Right lobe of liver (tissue), 6 donors: ENCODE measurements around the gene MNT. TPM values are rescaled to one million over a fixed set of nuclear protein-coding genes. Genes with fewer than 3 reads are reported as not detected.

Experiments used
- ATAC-seq, 4 donors: fragments of 200-7000 bp; cut with Tn5 transposase; one replicate each; pipeline ENCODE4 v1.9.1; 2020; ENCODE audit warnings: mild to moderate bottlenecking in 4 of 4, moderate library complexity in 4 of 4
- DNase-seq, 3 donors: peaks; one replicate each; pipeline ENCODE4 v3.0.0-alpha.2; 2020
- H3K27ac ChIP-seq, 3 donors: fragments of 200-600 bp; one replicate each; pipeline ENCODE4 v1.8.0; 2022
- H3K27me3 ChIP-seq, 2 donors: fragments of 200-600 bp; one replicate each; pipeline ENCODE4 v1.8.0; 2022
- H3K36me3 ChIP-seq, 4 donors: fragments of 200-600 bp; sonication (generic) in 1 of 4; one replicate each; pipeline versions ENCODE4 v1.5.1 to v1.8.0; 2017 to 2022; ENCODE audit warnings: control low read depth in 1 of 4
- H3K4me1 ChIP-seq, 4 donors: fragments of 200-600 bp; sonication (generic) in 1 of 4; one replicate each; pipeline versions ENCODE4 v1.5.1 to v1.8.0; 2017 to 2022; ENCODE audit warnings: control low read depth in 1 of 4
- H3K4me3 ChIP-seq, 3 donors: fragments of 200-600 bp; one replicate each; pipeline ENCODE4 v1.8.0; 2022
- H3K9me3 ChIP-seq, 4 donors: fragments of 200-600 bp; sonication (generic) in 1 of 4; one replicate each; pipeline versions ENCODE4 v1.5.1 to v1.8.0; 2017 to 2022; ENCODE audit warnings: control low read depth in 1 of 4
- POLR2A ChIP-seq: fragments of 450-650 bp; IDR thresholded peaks from one replicate; pipeline ENCODE4 v1.6.1; 2017; ENCODE audit warnings: antibody characterized with exemption, mild to moderate bottlenecking
- WGBS: methylation state at CpG from one replicate; pipeline ENCODE4 v1.1.6; 2018; ENCODE audit warnings: low coverage, low lambda C conversion rate; ENCODE audit not compliant: insufficient coverage; ENCODE audit errors: missing lambda C conversion rate; 5-methylcytosine and 5-hydroxymethylcytosine counted together
- intact Hi-C, 2 donors: fragments of 100-400 bp; cut with DNase I; formaldehyde crosslinking; loops; one replicate each; pipeline versions ENCODE4 v1.11.2 to v1.14.1; 2022
- total RNA-seq, 6 experiments: library from RNA; depleted of rRNA in 2 of 6; stranded (reverse); fragments of >200 nt in 2 of 6; fragmentation: NEBNext Ultra II Directional in 3 of 6; extraction: Animal tissue kit (Norgen Biotek cat#: 25700) in 3 of 6; gene quantifications; one replicate each; pipeline versions ENCODE4 v1.1.0 to v1.2.4, GENCODE V29; 2016 to 2023
- TF ChIP-seq, protein P1 (sequence below), 4 donors: fragments of 200-600 bp in 3 of 4; fragments of 450-650 bp in 1 of 4; IDR thresholded peaks; one replicate each; pipeline versions ENCODE4 v1.5.1 to v1.8.0; 2016 to 2022; ENCODE audit warnings: antibody characterized with exemption in 4 of 4, mild to moderate bottlenecking in 2 of 4
- donor health status: DM: no; HTN: yes; CAD: no.
- donor health status: DM: no; HTN: no; CAD: no.
- donor health status: DM: no; HTN: no; CAD: no.
- donor health status: DM: no; HTN: yes; CAD: no.
- donor health status: DM: no; HTN: yes; CAD: no.

MNT gene
- total RNA-seq, 6 experiments from 2014 or later = 3.3 to 12.6 (median 7.0) TPM

DNA sequence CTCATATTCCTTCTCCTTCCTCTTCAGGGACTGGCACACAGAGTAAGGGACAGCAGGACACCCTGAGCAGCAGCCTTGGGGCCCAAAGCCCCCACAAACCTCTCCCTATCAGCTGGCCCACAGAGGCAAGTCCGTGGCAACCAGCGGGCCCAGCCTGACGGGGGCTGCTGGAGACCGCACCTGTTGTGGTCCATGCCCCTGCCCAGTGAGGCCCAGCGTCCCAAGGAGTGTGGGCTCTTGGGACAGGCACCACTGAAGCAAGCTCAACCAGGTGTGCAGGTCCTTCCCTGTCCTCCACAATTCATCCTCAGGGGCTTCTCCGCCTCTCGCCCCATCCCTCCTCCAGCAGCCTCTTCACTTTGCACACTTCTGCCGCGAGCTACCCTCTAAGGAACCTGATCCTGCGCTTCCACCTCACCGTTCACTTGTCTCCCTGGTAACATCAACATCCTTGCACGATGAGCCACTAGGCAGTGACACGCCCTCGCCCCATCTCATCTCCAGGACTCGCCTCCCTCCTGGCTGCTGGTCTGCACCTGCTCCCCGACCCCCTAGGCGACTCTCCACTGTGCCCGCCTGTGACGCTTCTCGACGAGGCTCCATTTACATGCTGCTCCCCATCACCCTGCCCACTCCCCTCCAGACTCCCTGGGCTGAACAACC is 12.7 kb downstream of the MNT start:
- Histone ChIP-seq H3K9me3 (no peaks in the 10 kb centered on the region), H3K4me1 (peaks cover 0 to 21% (median 10%) of the 10 kb centered on the region in 4 donors), H3K27me3 (no peaks in the 10 kb centered on the region), H3K36me3 (peaks cover 0 to 13% (median 3%) of the 10 kb centered on the region in 4 donors), H3K4me3 (no peak overlapping the region), H3K27ac (no peak overlapping the region)
- 96% methylated on average over 13 of the region's 21 CpGs for WGBS
- TF ChIP-seq, protein P1, sequence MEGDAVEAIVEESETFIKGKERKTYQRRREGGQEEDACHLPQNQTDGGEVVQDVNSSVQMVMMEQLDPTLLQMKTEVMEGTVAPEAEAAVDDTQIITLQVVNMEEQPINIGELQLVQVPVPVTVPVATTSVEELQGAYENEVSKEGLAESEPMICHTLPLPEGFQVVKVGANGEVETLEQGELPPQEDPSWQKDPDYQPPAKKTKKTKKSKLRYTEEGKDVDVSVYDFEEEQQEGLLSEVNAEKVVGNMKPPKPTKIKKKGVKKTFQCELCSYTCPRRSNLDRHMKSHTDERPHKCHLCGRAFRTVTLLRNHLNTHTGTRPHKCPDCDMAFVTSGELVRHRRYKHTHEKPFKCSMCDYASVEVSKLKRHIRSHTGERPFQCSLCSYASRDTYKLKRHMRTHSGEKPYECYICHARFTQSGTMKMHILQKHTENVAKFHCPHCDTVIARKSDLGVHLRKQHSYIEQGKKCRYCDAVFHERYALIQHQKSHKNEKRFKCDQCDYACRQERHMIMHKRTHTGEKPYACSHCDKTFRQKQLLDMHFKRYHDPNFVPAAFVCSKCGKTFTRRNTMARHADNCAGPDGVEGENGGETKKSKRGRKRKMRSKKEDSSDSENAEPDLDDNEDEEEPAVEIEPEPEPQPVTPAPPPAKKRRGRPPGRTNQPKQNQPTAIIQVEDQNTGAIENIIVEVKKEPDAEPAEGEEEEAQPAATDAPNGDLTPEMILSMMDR (IDR thresholded peaks at IDR 0.05) = no peak
- no peak for TF ChIP-seq POLR2A
- intact Hi-C loops = no loop called here
- DNase-seq (no peak), ATAC-seq (no peak)

DNA sequence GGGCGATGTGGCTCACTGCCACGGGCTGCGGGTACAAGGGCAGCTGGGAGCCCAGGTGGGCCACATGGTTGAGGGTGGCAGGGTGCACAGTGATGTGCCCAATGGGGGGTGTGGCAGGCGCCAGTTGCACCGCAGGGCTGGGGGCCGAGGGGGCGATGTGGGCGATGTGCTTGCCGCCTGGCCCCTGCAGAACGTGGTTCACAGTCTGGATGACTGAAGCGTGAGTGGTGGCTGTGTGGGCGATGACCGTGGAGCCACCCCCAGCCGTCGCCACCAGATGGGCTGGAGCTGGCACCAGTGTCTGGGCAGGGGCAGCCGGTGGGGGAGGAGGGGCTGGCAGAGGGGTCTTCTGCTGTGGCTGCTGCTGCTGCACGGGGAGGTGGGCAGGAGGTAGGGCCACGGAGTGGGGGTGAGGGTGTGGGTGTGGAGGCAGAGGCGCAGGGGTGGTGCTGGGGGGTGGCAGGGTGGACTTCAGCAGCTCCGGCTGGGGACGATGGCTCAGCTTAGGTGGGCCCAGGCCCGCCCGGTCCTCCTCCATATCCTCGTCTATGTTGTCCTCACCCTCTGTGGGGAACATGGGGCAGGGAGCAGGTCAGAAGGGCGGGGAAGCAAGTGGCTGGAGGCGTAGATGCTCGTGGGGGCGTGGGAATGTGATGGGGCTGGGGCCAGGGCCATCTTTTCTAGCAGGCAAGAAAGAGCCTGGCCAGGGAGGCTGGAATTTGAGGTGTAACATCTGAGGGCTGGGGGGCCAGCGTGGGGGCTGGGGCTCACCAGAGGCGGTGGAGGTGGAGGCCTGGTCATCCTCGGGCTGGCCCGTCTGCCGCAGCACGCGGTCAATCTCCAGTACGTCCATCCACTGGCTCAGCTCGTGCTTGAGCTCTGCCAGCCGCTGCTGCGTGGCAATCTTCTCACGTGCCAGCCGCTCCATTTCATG is 13.5 kb downstream of the MNT start:
- WGBS = 75% methylated on average over 4 of the region's 41 CpGs
- Histone ChIP-seq H3K4me1 (peaks cover 0 to 28% (median 13%) of the 10 kb centered on the region in 4 donors), H3K27ac (no peak overlapping the region)

DNA sequence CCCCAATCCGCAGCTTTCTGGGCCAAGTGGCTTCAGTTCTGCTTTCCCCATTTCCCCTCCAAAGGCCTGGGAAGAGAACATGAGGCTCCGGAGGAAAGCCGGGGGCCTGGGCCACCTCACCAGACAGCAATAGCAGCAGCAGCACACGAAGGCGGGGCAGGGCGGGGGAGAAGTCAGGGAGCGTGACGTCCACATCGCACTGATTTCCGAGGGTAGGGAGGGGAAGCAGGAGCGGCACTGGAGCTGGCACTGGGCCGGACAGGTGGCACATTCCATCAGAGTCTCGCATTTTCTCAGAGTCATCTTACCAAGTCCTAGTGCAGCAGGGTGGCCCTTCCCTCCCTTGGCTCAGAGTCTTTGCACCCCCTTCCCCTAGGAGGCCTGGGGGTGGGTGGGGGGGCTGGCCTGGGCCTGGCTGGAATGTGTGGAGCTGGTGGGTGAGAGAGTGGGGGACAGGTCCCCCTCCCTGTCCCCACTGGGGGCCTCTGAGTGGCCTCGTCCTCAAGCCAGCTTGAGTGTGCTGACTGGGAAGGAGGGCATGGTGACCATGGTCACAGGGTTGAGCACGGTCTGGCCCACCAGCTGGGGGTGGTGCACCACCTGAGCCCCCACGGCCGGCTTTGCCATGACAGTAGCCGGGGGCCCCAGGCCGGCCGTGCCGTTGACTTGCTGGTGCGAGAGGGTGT is 14.3 kb downstream of the MNT start:
- Histone ChIP-seq H3K4me1 (peaks cover 0 to 21% (median 9%) of the 10 kb centered on the region in 4 donors), H3K36me3 (peaks cover 0 to 13% (median 3%) of the 10 kb centered on the region in 4 donors), H3K9me3 (no peaks in the 10 kb centered on the region), H3K27me3 (no peaks in the 10 kb centered on the region), H3K27ac (no peak overlapping the region), H3K4me3 (no peak overlapping the region)
- no peak for ATAC-seq
- WGBS = 82% methylated on average over 2 of the region's 22 CpGs
- no peak for DNase-seq
- intact Hi-C loops = no loop called here
- no peak for TF ChIP-seq POLR2A
- TF ChIP-seq, protein P1 (IDR thresholded peaks at IDR 0.05) = no peak

More for the DNA sequence above, 13.5 kb downstream of the MNT start:
- DNase-seq (no peak), ATAC-seq (no peak)
- H3K27me3 ChIP-seq = no peaks in the 10 kb centered on the region
- intact Hi-C loops = no loop called here
- peaks cover 0 to 13% (median 3%) of the 10 kb centered on the region in 4 donors for H3K36me3 ChIP-seq
- H3K9me3 ChIP-seq = no peaks in the 10 kb centered on the region
- H3K4me3 ChIP-seq = no peak overlapping the region
- TF ChIP-seq POLR2A = no peak
- TF ChIP-seq, protein P1 (IDR thresholded peaks at IDR 0.05) = no peak
